Epithelial cell of proximal tubule (primary cell): ENCODE data around the gene KANSL1. TPM values are rescaled to one million over a fixed set of nuclear protein-coding genes. Genes with fewer than 3 reads are reported as not detected.

Experiments used
- DNase-seq: peaks from one replicate; pipeline ENCODE4 v3.0.0-alpha.2; 2011; ENCODE audit warnings: low read depth
- H3K4me3 ChIP-seq: 2 replicates; pipeline ENCODE4 v1.5.1; 2011; ENCODE audit warnings: low read depth, mild to moderate bottlenecking, low read length
- total RNA-seq: library from RNA; depleted of rRNA; stranded (reverse); fragments of >200 nt; gene quantifications from 2 replicates; pipeline ENCODE4 v1.2.3, GENCODE V29; 2015
- TF ChIP-seq, protein P1 (sequence below): conservative IDR thresholded peaks from 2 replicates; pipeline ENCODE4 v1.5.1; 2012; ENCODE audit warnings: low read depth, mild to moderate bottlenecking, low read length

Gene KANSL1
- total RNA-seq, 1 donor from 2014 or later, result 33.2 TPM

DNA sequence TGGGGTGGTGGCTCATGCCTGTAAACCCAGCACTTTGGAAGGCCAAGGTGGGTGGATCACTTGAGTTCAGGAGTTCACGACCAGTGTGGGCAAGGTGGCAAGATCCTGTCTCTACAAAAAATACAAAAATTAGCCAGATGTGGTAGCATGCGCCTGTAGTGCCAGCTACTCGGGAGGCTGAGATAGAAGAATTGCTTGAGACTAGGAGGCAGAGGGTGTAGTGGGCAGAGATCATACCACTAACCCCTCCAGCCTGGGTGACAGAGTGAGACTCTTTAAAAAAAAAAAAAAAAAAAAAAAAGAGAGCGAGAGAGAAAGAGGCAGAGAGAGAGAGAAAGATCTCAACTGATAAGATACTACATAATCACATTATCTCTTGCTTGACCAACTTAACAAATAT, 45.9 kb downstream of the KANSL1 start:
- TF ChIP-seq, protein P1, sequence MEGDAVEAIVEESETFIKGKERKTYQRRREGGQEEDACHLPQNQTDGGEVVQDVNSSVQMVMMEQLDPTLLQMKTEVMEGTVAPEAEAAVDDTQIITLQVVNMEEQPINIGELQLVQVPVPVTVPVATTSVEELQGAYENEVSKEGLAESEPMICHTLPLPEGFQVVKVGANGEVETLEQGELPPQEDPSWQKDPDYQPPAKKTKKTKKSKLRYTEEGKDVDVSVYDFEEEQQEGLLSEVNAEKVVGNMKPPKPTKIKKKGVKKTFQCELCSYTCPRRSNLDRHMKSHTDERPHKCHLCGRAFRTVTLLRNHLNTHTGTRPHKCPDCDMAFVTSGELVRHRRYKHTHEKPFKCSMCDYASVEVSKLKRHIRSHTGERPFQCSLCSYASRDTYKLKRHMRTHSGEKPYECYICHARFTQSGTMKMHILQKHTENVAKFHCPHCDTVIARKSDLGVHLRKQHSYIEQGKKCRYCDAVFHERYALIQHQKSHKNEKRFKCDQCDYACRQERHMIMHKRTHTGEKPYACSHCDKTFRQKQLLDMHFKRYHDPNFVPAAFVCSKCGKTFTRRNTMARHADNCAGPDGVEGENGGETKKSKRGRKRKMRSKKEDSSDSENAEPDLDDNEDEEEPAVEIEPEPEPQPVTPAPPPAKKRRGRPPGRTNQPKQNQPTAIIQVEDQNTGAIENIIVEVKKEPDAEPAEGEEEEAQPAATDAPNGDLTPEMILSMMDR, result no peak
- no peak for DNase-seq
- H3K4me3 ChIP-seq, result no peak overlapping the region

DNA sequence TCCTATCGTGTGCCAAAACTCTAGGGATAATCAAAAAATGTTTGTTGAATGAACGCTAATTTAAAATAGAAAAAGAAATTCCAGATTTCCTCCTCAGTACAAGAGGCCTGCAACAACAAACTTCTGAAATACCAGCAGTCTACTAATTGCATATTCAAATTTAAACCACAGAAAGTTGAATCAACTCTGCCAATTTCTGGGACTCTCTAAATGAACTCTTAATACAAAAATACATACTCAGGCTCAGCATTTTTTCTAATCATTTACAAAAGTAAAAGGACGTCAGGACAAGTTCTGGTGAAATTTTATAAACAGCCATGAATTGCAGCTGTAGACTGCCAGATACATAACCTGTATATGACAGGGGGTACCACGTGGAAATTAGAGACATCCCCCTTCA, 49.0 kb downstream of the KANSL1 start:
- TF ChIP-seq, protein P1, result no peak
- H3K4me3 ChIP-seq, result no peak overlapping the region
- DNase-seq, result no peak

DNA sequence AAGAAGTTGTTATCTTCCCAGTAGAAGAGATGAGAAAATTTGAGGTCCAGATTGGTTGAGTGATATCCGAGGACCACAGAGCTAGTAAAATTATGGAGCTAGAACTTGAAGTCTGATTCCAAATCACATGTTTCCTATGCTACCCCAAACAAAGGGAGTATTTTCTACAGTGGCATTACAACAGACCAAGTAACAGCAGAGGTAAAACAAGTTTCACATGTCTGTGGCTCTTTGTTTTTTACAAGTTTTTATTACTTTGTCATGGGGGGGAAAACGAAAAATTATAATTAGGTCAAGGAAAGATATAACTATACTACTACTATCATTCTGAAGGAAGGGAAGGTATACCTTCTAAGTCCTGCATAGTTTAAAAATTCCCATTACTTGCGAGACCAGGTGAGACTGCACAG, 49.4 kb downstream of the KANSL1 start:
- H3K4me3 ChIP-seq, result no peak overlapping the region
- TF ChIP-seq, protein P1, result no peak
- no peak for DNase-seq

DNA sequence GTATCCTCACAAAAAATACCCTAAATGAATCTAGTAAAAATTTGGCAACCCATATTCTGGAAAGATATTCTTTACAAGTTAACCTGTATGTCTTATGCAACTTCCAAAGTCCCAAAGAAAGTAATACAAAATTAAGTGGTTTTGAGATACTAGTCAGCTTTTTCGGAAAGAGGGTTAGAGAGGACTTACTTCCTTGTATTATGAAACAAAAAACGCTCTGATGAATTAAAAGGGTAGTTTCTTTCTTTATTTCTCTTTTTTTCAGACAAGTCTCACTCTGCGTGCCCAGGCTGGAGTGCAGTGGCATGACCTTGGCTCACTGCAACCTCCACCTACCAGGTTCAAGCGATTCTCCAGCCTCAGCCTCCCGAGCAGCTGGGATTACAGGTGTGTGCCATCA, 51.6 kb downstream of the KANSL1 start:
- no peak for DNase-seq
- TF ChIP-seq, protein P1, result no peak
- no peak overlapping the region for H3K4me3 ChIP-seq

DNA sequence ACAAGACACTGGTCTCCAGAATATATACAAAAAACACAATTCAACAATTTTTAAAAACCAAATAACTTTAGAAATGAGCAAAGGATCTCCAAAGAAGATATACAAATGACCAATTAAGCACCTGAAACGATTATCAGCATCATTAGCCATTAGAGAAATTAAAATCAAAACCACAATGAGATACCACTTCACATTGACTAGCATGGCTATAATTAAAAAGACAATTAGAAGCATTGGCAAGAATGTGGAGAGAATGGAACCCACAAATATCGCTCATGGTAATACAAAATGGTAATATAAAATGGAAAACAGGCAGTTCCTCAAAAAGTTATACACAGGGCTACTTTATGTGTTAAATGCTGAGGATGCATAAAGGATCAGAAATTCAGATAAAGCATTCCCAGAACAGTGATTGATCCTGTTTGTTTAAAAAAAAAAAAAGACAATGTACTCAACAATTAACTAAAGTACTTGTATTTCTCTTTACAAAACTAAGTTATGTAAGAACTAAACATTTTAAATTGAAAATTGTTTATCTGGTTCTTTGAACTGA, 52.5 kb downstream of the KANSL1 start:
- TF ChIP-seq, protein P1, result no peak
- DNase-seq, result no peak
- H3K4me3 ChIP-seq, result no peak overlapping the region

DNA sequence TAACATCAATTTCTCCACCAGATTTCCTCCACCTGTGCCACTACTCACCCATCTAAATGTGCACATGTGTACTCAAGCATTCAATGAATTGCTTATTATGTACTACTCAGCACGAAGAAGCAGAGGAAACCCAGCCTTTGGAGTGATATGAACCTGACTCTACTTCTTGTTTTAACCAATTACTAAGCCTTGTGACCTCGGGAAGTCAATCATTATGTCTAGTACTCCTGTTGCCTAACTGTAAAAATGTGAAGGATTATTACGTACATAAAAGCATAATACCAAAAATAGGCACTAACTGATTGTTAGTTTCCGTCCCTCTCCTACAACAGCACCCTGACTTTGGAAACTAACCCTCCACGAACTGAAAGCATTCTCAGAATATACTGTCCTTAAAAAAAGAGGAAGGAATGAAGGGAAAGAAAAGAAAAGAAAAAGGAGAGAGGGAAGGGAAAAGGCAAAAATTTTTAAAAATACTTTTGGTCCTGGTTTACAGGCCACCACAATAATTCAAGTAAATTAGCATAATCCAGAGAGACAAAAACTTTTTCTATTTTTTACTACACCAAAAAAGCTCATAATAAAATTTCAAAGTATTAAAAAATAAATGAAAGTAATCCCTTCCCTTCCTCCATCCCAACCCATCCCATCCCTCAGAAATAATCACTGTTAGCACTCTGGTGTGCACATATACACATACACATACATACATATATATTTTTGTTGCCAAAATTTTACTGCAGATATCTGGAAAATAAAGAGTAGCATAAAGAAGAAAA, 53.6 kb downstream of the KANSL1 start:
- DNase-seq, result peak; percentile 39
- TF ChIP-seq, protein P1, result no peak
- peak overlapping the region; percentile 23 for H3K4me3 ChIP-seq

DNA sequence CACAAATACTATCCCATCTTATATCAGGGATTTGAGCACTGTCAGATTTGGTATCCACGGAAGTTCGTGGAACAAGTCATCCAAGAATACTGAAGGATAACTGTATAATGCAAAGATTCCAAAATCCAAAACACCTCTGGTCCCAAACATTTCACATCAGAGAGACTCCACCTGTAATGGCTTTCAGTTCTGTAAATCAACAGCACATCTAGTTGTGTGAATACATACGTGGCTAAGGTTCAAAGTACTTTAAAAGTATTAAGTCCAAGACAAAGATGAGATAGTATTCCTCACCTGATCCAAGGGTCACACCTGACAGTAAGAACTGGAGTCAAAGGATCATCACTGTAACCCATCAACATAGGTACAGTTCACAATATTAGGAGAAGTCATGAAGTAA, 54.8 kb downstream of the KANSL1 start:
- DNase-seq, result no peak
- TF ChIP-seq, protein P1, result no peak
- H3K4me3 ChIP-seq, result no peak overlapping the region
